ENCODE measurements around the gene ATXN10.

ATXN10 gene

DNA sequence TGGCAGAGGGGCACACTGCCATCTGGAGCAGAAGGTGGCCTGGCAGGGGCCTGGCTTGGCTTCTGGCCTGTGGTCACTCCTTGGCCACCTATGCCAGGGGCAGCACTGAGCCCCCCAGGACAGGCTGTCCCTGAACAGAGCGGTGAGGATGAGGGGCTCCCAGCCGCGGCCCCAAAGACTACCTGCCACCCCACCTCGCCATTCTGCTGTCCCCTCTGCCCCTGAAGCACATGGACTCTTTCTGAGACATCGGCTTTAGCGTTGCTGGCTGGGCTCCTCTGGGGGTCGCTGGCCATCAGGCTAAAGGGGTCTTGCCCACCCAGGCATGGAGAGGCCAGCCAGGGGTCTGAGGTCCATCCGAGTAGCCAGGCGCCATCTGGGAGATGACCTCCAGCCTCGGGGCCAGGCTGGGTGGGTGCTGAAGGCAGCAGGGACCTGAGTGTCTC lies 217.5 kb downstream of the ATXN10 start:
- TF ChIP-seq, protein P1, sequence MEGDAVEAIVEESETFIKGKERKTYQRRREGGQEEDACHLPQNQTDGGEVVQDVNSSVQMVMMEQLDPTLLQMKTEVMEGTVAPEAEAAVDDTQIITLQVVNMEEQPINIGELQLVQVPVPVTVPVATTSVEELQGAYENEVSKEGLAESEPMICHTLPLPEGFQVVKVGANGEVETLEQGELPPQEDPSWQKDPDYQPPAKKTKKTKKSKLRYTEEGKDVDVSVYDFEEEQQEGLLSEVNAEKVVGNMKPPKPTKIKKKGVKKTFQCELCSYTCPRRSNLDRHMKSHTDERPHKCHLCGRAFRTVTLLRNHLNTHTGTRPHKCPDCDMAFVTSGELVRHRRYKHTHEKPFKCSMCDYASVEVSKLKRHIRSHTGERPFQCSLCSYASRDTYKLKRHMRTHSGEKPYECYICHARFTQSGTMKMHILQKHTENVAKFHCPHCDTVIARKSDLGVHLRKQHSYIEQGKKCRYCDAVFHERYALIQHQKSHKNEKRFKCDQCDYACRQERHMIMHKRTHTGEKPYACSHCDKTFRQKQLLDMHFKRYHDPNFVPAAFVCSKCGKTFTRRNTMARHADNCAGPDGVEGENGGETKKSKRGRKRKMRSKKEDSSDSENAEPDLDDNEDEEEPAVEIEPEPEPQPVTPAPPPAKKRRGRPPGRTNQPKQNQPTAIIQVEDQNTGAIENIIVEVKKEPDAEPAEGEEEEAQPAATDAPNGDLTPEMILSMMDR (conservative IDR thresholded peaks at IDR 0.05; ENCODE audit: low read depth, low read length), result no peak
- no peak for DNase-seq (ENCODE audit: low read depth)
- no peak overlapping the region for H3K4me3 ChIP-seq (ENCODE audit: low read length)

DNA sequence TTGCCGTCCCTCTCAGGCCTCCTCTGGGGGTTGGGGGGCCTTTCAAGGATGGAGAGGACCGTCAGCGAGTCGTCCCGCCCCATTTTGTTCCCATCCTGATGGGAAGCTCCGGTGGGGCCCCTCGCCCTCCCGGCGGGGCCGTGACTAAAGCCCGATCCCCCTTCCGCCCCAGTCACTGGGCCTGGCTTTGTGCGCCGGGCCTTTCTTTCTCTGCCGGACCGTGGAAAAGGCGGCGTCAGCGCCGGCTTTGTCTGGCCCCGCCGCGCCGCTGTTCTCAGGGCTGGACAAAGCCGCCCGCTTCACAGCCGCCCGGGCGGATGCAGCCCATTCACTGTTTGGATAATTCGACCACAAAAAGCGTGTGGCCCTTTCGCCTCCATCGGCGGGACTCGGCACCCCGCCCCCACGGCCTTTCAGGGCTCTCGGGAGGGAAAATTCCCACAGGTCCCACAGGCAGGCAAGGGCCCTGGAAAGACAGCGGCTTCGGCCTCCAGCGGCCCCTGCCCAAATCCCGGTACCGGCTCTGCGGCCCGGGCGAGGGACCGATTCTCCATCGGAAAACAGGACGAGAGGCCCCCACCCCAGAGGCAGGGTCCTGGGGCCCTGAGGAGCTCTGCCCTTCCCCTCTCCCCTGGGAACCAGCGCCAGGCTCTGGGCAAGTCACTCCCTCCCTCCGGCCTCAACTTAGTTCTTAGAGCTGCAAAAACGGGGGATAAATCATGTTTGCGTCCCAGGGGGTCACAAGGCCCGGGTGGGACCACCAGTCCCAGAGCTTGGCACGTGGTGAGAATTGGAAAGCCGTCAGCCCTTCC lies 218.1 kb downstream of the ATXN10 start:
- no peak overlapping the region for H3K4me3 ChIP-seq (ENCODE audit: low read length)
- DNase-seq (ENCODE audit: low read depth), result no peak
- TF ChIP-seq, protein P1 (conservative IDR thresholded peaks at IDR 0.05; ENCODE audit: low read depth, low read length), result no peak

DNA sequence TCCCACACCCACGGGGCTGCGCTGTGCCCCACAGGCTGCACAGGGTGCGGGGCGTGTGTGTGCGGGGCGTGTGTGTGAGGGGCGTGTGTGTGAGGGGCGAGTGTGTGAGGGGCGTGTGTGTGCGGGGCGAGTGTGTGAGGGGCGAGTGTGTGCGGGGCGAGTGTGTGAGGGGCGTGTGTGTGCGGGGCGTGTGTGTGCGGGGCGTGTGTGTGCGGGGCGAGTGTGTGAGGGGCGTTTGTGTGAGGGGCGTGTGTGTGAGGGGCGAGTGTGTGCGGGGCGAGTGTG lies 218.7 kb downstream of the ATXN10 start:
- TF ChIP-seq, protein P1 (conservative IDR thresholded peaks at IDR 0.05; ENCODE audit: low read depth, low read length), result no peak
- no peak overlapping the region for H3K4me3 ChIP-seq (ENCODE audit: low read length)
- no peak for DNase-seq (ENCODE audit: low read depth)

DNA sequence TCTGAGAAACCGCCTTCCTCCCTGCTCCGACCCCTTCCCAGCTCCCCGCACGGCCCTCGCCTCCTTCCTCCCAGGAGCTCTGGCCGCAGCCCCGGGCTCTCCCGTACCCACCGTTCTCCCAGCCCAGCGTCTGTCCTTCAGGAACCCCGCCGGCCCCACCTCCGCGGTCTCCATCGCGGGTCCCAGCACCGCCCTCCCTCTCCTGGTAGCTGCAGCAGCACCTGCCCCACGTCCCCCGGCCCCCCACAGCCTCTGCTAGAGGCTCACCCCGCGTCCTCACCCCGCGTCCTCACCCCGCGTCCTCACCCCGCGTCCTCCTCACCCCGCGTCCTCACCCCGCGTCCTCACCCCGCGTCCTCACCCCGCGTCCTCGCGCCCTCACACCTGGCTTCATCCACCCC lies 219.4 kb downstream of the ATXN10 start:
- no peak overlapping the region for H3K4me3 ChIP-seq (ENCODE audit: low read length)
- DNase-seq (ENCODE audit: low read depth), result no peak
- TF ChIP-seq, protein P1 (conservative IDR thresholded peaks at IDR 0.05; ENCODE audit: low read depth, low read length), result no peak

DNA sequence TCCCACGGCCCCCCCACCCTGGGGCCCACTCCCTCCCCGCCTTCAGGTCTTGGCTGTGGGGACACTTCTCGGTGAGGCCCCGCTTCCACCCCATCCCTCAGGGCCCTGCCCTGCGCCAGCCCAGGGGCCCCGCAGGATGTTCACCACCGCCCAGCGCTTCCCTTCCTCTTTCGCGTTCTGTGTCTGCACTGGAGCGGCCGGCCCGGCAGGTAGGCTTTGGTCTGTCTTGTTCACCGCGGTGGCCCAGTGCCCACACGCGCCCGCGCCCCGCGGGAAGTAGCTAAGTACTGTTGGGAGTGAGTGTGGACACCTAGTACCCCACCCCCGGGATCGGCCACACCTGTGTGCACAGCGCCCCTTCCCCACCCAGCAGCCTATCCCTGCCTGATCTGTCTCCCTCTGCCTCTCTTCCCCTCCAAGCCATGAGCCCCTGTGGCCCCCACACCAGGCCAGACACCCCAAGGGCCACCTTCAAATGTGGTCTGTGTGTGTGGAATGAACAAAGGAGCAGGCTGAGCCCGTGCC lies 219.9 kb downstream of the ATXN10 start:
- TF ChIP-seq, protein P1 (conservative IDR thresholded peaks at IDR 0.05; ENCODE audit: low read depth, low read length), result no peak
- no peak overlapping the region for H3K4me3 ChIP-seq (ENCODE audit: low read length)
- DNase-seq (ENCODE audit: low read depth), result no peak

DNA sequence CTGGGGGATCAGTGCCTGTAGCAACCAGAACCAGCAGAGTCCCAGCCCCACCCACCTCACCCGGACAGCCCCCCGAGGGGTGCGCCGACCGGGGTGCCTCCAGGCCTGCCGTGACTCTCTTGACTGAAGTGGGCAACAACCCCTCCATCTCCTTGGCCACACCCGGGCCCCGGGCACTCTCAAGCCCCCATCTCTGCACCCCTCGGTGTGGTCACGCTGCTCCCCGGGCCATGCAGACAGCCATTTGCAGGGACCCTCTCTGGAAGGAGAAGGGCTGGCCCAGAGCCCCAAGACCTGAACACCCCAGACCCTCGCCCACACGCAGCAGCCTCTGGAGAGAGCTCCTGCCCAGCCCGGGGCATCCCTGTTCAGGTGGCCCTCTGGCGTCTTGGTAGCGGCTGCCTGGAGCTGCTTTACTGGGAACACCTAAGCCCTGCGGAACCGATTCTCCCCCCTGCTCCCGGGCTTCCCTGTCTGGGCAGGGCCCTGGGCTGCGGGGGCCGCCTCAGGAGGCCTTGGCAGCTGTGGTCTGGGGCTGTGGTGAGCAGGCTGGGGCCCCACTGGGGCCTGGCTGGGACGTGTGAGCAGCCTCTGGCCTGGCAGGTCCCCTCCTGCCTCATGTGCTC lies 220.5 kb downstream of the ATXN10 start:
- no peak for DNase-seq (ENCODE audit: low read depth)
- TF ChIP-seq, protein P1 (conservative IDR thresholded peaks at IDR 0.05; ENCODE audit: low read depth, low read length), result no peak
- H3K4me3 ChIP-seq (ENCODE audit: low read length), result no peak overlapping the region
